ENCODE measurements around the gene CENPS.
A peak's percentile ranks its signal among the peaks of the same experiment; 100 is the strongest.
"Not testable (repeated sequence)": the region's sequence is repeated elsewhere in the genome, so short reads cannot be mapped to it uniquely, and the experiment has no call there.

Gene CENPS

DNA sequence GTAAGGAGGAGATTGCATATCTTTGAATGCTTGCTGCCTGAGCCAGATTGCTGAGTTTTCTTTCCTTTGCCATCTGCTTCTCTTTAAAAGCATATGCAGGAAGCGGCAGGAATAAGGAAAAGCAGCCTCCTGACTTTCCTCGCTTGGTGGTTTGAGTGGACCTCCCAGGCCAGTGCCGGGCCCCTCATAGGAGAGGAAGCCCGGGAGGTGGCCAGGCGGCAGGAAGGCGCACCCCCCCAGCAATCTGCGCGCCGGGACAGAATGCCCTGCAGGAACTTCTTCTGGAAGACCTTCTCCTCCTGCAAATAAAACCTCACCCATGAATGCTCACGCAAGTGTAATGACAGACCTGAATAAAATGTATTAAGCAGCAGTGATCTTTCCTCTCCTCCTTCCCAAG, 21.1 kb downstream of the CENPS start:
- peak; percentile 63 for DNase-seq (ENCODE audit: low spot score)

DNA sequence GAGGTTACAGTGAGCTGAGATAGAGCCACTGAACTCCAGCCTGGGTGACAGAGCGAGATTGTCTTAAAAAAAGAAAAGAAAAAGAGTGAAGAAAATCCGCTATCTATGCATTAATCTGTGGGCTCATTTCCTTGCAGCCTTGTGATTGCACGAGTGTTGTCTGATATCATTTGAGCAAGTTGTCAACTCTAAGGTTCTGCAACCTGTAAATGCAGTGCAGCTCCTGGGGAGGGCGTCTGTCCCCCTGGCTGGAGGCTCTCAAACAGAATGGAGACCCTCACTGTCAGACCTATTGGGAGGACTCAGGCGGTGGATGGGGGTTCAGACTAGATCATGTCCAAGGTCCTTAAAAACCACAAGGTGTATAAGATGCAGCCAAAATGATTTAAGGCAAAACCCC, 25.8 kb downstream of the CENPS start:
- DNase-seq (ENCODE audit: low spot score) = no peak

DNA sequence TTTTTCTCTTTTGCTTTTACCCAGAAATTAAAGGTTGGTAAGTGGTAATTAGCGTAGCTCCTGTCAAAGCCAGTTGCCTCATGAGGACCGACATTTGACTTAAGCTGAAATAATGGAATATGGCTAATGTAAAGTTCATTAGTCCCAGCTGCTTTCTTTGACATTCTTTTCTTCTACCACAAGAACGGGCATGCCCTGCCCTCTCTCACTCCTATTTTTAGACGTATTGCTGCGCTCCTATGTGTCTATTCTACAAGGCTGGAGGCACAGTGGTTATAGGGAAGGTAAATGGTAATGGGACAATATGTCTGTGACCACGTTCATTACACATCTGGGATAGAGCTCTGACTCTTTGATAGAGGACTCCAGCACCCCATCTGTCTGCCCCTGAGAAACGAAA, 26.4 kb downstream of the CENPS start:
- DNase-seq (ENCODE audit: low spot score) = no peak

DNA sequence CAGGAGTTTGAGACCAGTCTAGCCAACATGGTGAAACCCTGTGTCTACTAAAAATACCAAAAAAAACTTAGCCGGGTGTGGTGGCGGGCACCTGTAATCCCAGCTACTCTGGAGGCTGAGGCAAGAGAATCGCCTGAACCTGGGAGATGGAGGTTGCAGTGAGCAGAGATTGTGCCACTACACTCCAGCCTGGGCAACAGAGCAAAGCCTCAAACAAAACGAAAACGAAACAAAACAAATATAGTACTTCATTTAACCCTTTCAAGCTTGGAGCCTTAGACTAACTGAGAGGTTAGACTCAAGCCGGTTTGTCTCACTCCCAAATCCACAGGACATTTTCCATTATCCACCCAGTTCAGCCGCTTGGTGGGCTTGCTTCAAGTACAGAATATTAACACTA, 27.2 kb downstream of the CENPS start:
- DNase-seq (ENCODE audit: low spot score) = not testable (repeated sequence)

DNA sequence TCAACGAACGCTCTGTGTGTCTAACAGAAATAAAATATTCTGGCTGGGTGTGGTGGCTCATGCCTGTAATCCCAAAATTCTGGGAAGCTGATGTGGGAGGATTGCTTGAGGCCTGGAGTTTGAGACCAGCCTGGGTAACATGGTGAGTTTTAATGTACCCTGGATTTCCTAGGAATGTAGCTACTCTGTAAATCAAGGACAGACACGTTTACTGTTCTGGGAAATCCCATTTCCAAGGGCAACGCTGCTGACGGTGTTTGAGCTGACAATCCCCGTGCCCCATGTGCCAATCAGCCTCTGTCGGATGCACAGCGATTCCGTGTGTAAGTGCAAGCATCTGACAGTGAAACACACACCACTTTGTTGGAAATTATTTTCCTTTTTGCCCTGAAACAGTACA, 27.6 kb downstream of the CENPS start:
- DNase-seq (ENCODE audit: low spot score) = no peak

DNA sequence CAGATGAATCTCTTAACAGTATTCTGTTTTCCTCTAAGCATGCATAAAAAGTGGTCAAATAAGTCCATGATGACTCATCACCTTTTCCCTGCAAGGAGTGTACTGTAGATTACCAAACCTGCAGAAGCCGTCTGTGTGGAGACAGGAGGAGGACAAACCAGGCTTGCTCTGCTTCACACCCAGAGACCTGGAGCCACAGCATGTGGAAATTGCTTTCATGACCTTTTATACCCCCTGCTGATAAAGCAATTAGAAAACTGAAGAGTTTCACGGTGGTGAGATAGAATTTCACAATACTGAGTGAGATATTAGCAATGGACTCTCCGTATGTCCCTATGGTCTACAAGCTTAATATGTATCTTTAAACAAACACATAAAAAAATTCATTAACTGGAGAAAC, 29.0 kb downstream of the CENPS start:
- DNase-seq (ENCODE audit: low spot score) = peak; percentile 70

DNA sequence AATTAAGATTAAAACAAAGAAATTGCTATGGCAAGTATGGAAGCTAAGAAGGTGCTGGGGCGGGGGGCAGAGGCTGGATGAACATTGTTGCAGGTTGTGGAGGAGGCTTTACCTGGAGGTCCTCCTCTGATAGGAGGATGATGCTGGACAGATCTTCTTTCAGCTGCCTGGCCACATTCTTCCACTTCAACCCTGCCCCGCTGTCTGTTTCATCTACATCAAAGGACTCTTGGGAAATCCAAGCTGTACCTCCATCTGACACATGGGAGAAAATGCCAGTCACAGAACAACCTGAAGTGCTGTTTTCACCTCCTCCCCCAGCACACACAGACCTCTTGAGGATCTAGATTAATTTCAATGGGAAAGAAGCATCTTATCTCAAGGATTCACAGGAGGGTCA, 36.8 kb downstream of the CENPS start:
- DNase-seq (ENCODE audit: low spot score) = no peak

DNA sequence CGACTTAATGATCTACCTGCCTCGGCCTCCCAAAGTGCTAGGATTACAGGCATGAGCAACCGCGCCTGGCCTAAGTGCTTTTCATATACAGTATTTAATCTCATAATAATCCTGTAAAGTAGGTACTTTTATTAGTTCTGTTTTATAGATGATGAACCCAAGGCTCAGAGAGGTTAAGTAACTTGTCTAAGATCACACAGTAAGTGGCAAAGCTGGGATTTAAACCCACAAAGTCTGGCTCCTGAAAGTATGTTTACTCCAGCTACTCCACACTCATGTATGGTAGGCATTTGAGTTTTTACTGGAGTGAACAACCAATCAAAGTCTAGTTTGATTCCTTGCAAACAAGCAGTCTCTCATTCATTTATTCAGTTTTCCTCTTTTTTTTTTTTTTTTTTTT, 39.8 kb downstream of the CENPS start:
- DNase-seq (ENCODE audit: low spot score) = no peak

DNA sequence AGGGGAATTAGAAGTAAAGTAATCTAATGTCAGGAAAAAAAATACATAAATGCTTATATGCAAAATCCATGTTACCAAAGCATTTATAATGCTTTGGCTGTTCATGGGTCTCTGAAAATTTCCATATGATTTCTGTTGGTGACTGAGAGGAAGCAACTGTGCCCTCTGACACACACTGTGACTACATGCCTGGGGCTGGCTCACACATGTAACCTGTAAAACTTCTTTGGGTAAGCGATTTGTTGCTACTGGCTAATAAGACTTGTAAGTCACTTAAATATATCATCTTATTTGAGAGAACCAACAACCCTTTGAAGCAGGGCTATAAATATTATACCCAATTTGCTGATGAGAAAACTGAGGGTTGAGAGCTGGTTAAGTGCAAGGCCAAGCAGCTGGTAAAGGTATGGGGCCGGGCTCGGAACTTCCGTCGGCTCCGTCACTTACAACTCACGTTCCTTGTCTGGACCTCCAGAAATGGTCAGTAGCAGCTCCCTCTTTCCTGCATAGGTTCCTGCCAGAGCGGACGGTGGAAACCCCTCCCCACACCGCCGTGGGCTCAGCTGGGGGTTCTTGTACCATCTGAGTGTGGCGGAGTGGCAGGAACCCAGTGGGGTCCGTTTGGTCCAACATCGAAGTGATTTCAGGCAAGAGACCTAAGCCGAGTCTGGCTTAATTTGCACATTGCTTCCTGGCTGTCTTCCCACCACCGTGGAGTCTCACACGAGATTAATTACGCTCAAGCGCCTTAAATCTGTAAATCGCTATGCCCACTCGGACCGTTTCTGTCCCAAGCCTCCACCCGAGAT, 41.4 kb downstream of the CENPS start:
- DNase-seq (ENCODE audit: low spot score) = no peak

DNA sequence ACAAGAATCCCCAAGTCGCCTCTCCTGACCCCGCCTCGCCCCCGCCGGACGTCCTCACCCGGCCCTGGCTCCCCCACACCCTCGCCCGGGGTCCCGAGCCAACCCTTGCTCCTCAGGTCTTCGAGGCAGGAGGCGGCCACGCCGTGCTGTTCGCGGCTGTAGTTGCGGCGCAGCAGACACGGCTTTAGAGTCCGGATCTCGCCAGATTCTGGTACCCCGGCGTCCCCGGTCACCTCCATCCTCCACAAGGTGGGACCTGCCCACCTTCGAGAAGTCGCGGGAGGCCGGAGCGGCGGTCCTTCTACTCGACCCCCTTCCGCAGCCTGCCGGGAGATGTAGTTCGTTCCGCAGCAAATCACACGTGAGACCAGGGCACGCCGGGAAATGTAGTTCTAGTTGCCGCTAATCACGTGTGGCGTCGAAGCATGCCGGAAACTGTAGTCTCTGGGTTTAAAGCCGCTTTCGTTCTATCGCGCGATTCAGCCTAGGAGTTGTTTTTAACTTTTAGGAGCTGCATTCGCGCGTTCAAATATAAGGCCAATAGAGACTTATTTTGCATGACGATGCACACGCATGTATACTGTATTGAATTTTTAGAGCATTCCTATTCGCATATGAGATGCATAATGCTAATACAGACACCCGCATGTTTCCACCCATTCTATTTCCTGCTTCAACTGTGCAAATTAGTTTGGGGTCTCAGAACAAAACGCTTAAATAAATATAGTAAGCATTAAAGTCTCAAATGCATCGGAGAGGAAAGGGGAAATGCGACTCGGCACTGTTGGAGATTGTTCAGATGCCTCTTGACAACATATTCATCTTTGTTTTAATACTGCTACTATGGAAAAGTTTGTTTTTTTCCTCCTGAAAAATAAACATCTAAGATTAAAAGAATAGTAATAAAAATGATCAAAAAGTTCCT, 42.2 kb downstream of the CENPS start, which contains the start of gene DFFA:
Gene DFFA (minus strand): TSS at position 310 of the 925 bp plus-strand sequence. CDS start 71 bp downstream, at position 239.
- DNase-seq (ENCODE audit: low spot score) = peak; percentile 96

DNA sequence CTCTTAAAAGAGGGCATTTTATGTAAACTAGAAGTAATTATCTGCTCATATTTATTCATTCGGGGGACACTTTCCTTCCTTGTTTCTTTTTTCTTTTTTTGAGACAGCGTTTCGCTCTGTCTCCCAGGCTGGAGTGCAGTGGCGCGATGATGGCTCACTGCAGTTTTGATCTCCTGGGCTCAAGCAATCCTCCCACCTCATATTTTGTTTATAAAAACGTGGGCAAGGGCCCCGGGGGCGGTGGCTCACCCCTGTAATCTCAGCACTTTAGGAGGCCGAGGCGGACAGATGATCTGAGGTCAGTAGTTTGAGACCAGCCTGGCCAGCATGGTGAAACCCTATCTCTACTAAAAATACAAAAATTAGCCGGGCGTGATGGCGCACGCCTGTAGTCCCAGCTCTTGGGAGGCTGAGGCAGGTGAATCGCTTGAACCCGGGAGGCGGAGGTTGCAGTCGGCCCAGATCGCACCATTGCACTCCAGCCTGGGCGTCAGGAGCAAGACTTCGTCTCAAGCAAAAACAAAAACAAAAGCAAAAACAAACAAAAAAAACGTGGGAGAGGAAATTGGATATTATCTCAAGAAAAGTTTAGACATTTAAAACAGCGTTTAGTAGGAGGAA, 43.0 kb downstream of the CENPS start:
- DNase-seq (ENCODE audit: low spot score) = no peak

DNA sequence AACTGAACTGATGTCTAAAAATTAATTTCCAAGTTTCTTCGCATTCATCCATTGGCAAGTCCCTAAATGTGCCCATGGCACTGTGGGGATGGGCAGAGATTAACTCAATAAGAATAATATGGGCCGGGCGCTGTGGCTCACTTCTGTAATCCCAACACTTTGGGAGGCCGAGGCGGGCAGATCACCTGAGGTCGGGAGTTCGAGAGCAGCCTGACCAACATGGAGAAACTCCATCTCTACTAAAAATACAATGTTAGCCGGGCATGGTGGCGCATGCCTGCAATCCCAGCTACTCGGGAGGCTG, 44.0 kb downstream of the CENPS start:
- DNase-seq (ENCODE audit: low spot score) = not testable (repeated sequence)

DNA sequence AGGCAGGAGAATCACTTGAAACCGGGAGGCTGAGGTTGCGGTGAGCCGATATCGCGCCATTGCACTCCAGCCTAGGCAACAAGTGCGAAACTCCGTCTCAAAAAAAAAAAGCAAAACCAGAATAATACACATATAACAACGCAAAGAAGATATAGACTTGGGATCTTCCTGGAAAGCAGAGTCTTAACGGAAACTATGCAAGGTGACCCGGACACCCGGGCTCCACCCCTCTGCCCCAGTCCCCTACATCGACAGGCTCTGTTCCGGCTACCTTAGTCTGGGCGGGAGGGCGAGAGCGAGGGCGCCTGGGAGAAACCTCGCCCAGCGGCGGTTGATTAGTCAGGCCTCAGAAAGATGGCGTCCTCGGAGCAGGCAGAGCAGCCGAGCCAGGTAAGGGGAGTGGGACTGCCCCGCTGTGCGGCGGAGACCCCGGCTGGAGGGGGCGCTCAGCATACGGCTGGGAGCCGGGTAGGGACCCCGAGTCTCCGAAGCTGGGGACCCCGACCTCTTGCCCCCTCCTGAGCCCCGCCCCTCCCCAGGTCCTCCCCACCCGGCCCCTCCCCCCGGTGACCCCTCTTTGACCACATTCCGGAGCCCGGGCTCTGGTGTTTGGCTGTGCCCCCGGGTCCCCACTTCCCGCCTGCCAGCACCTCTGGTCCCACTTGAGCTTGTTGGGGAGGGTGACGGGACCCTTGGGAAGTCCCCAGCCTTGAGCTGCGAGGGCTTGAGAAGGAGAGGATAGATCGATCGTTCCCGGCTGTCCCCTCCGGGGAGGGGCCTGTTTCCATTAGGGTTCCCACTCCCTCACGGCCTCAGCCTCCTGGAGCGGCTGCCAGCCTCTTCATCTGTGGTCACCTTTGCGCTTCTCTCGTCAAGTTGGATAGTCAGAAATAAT, 44.6 kb downstream of the CENPS start, which contains the start of gene PEX14:
Gene PEX14 (plus strand): TSS at position 338 of the 895 bp plus-strand sequence. CDS start 17 bp downstream, at position 355.
- peak; percentile 93 for DNase-seq (ENCODE audit: low spot score)

DNA sequence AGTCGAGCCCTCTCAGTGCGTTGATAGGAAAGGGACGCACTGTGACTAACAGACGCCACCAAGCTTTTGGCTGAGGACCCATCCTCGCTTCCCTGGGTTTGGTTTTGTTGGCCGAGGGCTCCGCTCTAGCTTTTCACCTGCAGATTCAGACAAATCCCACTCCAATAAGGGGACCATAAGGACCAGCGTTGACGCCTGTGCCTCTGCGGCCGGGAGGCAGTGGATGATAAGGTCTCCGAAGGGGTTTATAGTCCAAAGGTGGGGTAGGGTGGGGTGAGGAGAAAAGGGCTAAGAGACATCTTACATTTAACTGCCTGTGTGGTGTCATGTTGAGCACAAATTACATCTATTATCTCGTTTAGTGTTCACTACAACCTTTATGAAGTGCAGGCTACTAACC, 45.3 kb downstream of the CENPS start:
- DNase-seq (ENCODE audit: low spot score) = no peak

DNA sequence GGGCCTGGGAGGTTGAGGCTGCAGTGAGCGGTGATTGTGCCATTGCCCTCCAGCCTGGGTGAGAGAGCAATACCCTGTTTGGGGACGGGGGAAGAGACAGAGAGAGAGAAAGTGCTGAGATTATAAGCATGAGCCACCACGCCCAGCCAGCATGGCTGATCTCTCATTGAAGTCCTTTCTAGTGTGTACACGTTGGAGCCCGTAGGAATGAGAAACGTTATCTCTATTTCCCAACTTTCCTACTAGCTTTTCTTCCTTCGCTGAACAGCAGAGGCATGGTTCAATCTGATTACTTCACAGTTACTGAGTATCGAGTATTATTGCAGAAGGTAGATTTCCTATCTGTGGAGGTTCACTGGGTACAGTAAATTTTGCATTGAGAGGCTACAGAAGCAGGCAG, 49.1 kb downstream of the CENPS start:
- no peak for DNase-seq (ENCODE audit: low spot score)

DNA sequence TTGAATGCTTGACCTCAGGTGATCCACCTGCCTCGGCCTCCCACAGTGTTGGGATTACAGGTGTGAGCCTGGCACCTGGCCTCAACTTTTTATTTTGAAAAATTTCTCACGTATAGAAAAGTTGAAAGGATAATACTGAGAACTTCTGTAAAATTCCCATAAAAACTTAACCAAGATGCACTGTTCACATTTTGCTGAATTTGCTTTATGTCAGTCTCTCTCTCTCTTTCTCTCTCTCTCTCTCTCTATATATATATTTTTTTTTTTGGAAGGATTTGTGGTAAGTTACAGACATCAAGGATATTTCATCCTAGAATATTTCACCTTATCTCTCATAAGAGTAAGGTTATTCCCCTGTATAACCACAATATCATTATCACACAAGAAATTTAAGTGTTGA, 50.4 kb downstream of the CENPS start:
- DNase-seq (ENCODE audit: low spot score) = no peak

DNA sequence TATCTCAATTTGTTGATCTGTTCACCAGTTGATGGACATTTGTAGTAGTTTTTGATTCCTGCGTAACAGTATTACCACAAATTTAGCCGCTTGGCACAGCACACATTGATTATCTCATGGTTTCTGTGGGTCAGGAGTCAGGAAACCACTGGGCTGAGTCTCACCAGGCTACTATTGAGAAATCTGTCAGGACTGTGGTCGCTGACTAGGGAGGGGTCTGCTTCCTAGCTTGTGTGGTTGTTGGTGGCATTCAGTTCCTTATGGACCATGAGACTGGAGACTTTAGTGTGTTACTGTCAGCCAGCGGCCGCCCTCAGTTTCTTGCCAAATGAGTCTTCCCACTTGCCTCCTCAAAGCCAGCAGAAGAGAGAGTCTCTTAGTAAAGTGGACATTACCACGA, 54.3 kb downstream of the CENPS start:
- DNase-seq (ENCODE audit: low spot score) = no peak

DNA sequence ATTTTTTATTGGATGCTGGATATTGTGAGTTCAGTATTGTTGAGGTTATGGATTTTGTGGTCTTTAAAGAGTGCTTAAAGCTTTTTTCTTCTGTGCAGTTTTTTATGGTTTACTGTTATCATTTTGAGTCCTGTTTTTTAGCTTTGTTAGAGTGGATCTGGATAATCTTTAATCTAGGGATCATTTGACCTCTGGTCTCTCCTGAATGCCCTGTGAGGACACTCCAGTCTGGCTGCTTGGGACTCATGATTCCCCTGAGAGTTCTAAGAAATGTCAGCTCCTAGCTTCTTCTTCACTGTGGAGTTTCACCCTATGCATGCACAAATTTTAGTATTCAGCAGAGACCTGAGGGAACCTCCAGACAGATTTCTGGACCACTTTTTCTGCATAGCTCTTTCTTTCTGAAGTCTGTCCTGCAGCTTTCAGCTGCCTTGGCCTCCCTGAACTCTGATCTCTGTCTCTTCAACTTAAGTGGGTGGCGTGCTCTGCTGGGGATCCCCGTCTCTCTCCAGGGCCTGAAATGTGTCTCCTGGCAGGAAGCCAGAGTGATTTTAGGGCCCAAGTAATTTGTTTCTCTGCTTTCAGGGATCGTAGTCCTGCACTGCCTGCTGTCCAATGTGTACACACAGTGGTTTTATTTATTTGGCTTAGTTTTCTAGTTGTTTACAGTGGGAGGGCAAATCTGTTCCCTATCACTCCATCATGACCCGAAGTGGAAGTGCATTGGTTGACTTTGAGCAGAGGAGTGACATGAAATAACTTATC, 59.2 kb downstream of the CENPS start:
- DNase-seq (ENCODE audit: low spot score) = no peak

DNA sequence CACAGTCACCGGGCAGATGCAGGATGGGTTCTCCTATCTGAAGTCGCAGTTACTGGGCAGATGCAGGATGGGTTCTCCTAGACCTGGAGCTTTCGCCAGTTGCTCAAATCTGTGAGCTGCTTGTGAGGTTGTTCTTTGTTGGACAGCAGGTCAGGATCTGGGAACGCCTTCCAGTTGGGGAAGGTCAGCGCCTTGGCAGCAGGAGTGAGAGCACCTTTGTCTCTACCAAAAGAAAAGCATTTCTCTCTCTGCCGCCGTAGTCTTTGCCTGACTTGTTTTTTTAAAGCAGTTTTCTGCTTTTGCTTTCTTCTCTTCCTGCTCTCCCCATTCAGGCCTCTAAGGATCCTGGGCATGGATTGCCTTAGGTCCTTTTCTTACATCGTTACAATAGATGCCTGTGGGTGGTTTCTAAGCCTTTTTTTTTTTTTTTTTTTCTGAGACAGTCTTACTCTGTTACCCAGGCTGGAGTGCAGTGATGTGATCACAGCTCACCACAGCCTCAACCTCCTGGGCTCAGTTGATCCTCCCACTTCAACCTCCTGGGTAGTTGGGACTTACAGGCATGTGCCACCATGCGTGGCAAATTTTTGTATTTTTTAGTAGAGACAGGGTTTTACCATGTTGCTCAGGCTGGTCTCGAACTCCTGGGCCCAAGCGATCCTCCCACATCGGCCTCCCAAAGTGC, 60.2 kb downstream of the CENPS start:
- DNase-seq (ENCODE audit: low spot score) = no peak
